ENCODE results near the gene ATAD1. TPM values are rescaled to one million over a fixed set of nuclear protein-coding genes. Genes with fewer than 3 reads are reported as not detected.
A peak's percentile ranks its signal among the peaks of the same experiment; 100 is the strongest.

ATAD1 gene
- total and polyA plus RNA-seq, 2 of the 4 experiments (the other 2 are of a cell fraction): 12.7 to 21.9 TPM

- Histone ChIP-seq H3K14ac (replicated peaks; ENCODE audit: low read depth, low read length) (no peak overlapping the region), H3K4me3 (ENCODE audit: insufficient read depth, low read depth, low read length) (no peak overlapping the region), H2BK15ac (ENCODE audit: low read depth, low read length) (no peak overlapping the region), H3K27me3 (ENCODE audit: control insufficient read depth, insufficient read depth, low read length) (no peaks in the 10 kb centered on the region), H3K27ac (ENCODE audit: insufficient read depth, low read length) (no peak overlapping the region), H2BK120ac (ENCODE audit: low read depth, low read length) (no peak overlapping the region), H2AK5ac (ENCODE audit: low read depth, low read length) (no peak overlapping the region), H4K20me1 (ENCODE audit: insufficient read depth, low read length) (no peaks in the 10 kb centered on the region), H3K9ac (ENCODE audit: low read depth, low read length) (no peak overlapping the region), H3K79me1 (ENCODE audit: low read depth in 1 of 2, low read length in 2 of 2) (peaks cover 8 to 35% of the 10 kb centered on the region in 2 experiments; a peak in 3 of 4 replicates), H4K5ac (ENCODE audit: low read depth, low read length) (no peak overlapping the region), H2AFZ (replicated peaks; ENCODE audit: low read length, poor library complexity) (no peak overlapping the region), H3K4me2 (ENCODE audit: low read depth, low read length) (no peak overlapping the region), H4K91ac (ENCODE audit: insufficient read depth, low read depth, low read length) (no peak overlapping the region), H2BK20ac (ENCODE audit: low read depth, low read length) (no peak overlapping the region), H3K4me1 (ENCODE audit: control insufficient read depth, insufficient read depth, low read length) (peaks cover 6% of the 10 kb centered on the region), H3K36me3 (ENCODE audit: control insufficient read depth, insufficient read depth, low read length) (peaks cover 20% of the 10 kb centered on the region), H3K4ac (ENCODE audit: low read depth, low read length) (no peak overlapping the region), H3K56ac (ENCODE audit: extremely low read depth, insufficient read depth, low read length) (peak overlapping the region; percentile 10; the same call in 1 of the 2 replicates), H2BK5ac (ENCODE audit: low read depth, low read length, poor library complexity, severe bottlenecking) (no peak overlapping the region), H3K18ac (ENCODE audit: low read depth, low read length) (no peak overlapping the region), H4K8ac (ENCODE audit: low read depth in 2 of 2, low read length in 2 of 2) (no peak overlapping the region), H3K9me3 (ENCODE audit: control insufficient read depth, insufficient read depth, low read length) (no peaks in the 10 kb centered on the region), H2AK9ac (replicated peaks; ENCODE audit: low read depth, low read length, poor library complexity) (no peak overlapping the region), H3K9me1 (ENCODE audit: insufficient read depth, low read length) (peaks cover 15% of the 10 kb centered on the region), H3K23ac (ENCODE audit: low read depth, low read length) (no peak overlapping the region)
- ATAC-seq (ENCODE audit: low read depth) (no peak), DNase-seq (no peak)
- BruUV-seq (replicated peaks): no TSS peak
- dilution Hi-C loops (cut with HindIII; ENCODE audit: low sequenced_read_pairs, unreplicated experiment): no loop called here
- WGBS, 2 experiments (ENCODE audit: extremely low coverage in 2 of 2, insufficient read length in 1 of 2): 96% methylated on average over 4 of the region's 13 CpGs; no CpG with 5 or more reads in 1 of the 2 experiments
- ChIA-PET POLR2A (ENCODE audit: unreplicated experiment) (no interaction called here), CTCF (interaction anchor here (0.6 kb wide), 1 partner anchor 258 kb away, joined by 4 read pairs; no protein-coding TSS in a partner anchor)
- intact Hi-C loops (cut with micrococcal nuclease): no loop called here
- TF ChIP-seq MAZ (IDR thresholded peaks at IDR 0.05; ENCODE audit: borderline replicate concordance, low read depth, low read length): no peak
- no peak for TF ChIP-seq RAD21 (IDR thresholded peaks at IDR 0.05; ENCODE audit: low read length)
- no peak for TF ChIP-seq RCOR1 (IDR thresholded peaks at IDR 0.05; ENCODE audit: insufficient replicate concordance, low read length)
- TF ChIP-seq BHLHE40 (IDR thresholded peaks at IDR 0.05; ENCODE audit: low read depth, low read length): no peak
- TF ChIP-seq RFX5 (IDR thresholded peaks at IDR 0.05; ENCODE audit: low read depth, low read length): no peak
- TF ChIP-seq SMC3 (IDR thresholded peaks at IDR 0.05; ENCODE audit: low read depth, low read length): no peak
- TF ChIP-seq FOS (IDR thresholded peaks at IDR 0.05; ENCODE audit: low read depth, low read length): no peak
- no peak for TF ChIP-seq MAFK (IDR thresholded peaks at IDR 0.05; ENCODE audit: low read depth, low read length)
- no peak for TF ChIP-seq ELK1 (IDR thresholded peaks at IDR 0.05; ENCODE audit: borderline replicate concordance, low read depth, low read length)
- TF ChIP-seq MXI1 (IDR thresholded peaks at IDR 0.05; ENCODE audit: borderline replicate concordance, low read depth, low read length): no peak
- in situ Hi-C loops (cut with MboI; ENCODE audit: low sequenced_read_pairs): no loop called here
These were observed 53.7 kb downstream of the ATAD1 start for GRCh38 chr10:87764072-87764934.

All from IMR-90 (cell line).